ENCODE results near the gene ITGA2. TPM values are rescaled to one million over a fixed set of nuclear protein-coding genes. Genes with fewer than 3 reads are reported as not detected.

ITGA2 gene
- 8.3 and 29.0 TPM in 2 replicates for total RNA-seq

GRCh38 chr5:52989025-52989780 lies at the start of gene ITGA2:
ITGA2 (plus strand) TSS chr5:52989352; CDS start chr5:52989469, 117 bp downstream.

GRCh38 chr5:53109443-53110127 lies 120.4 kb downstream of the ITGA2 start, which contains the start of gene MOCS2:
MOCS2 (minus strand) TSS chr5:53109757; CDS start chr5:53107174, 2,583 bp downstream.

Other genes with a start within 250 kb of the ITGA2 start
- 0.94 and 4.3 TPM in 2 replicates for gene ITGA1, start 201.4 kb upstream of the ITGA2 start, total RNA-seq
- 27.6 and 32.7 TPM in 2 replicates for gene PELO, start 201.4 kb upstream of the ITGA2 start, total RNA-seq
- 20.9 and 25.4 TPM in 2 replicates for gene MOCS2, start 120.4 kb downstream of the ITGA2 start, total RNA-seq